Measurements from ENCODE around the gene PRPF8. TPM values are rescaled to one million over a fixed set of nuclear protein-coding genes. Genes with fewer than 3 reads are reported as not detected.
"Not testable (repeated sequence)": the region's sequence is repeated elsewhere in the genome, so short reads cannot be mapped to it uniquely, and the experiment has no call there.

PRPF8 gene
- total RNA-seq, 1 donor from 2014 or later = 374 TPM

- intact Hi-C loops (cut with micrococcal nuclease) = loop anchor here (1.0 to 5.0 kb wide), 9 partner anchors 32 to 684 kb away; partner anchors contain the start of genes DPH1, MNT, RILP and SMYD4
Measured at GRCh38 chr17:1716912-1717695, 32.4 kb upstream of the PRPF8 start.

GRCh38 chr17:1716076-1716911 is 31.6 kb upstream of the PRPF8 start:
- intact Hi-C loops (cut with micrococcal nuclease) = loop anchor here (1.0 to 5.0 kb wide), 8 partner anchors 31 to 685 kb away; partner anchors contain the start of genes MNT, RILP and SMYD4

GRCh38 chr17:1715803-1716075 is 31.1 kb upstream of the PRPF8 start:
- intact Hi-C loops (cut with micrococcal nuclease) = loop anchor here (1.0 to 5.0 kb wide), 8 partner anchors 30 to 686 kb away; partner anchors contain the start of genes MNT, RILP and SMYD4

- intact Hi-C loops (cut with micrococcal nuclease) = loop anchor here (5.0 kb wide), 1 partner anchor 48 kb away; no protein-coding TSS in a partner anchor
Measured at GRCh38 chr17:1714980-1715802, 30.5 kb upstream of the PRPF8 start.

- intact Hi-C loops (cut with micrococcal nuclease) = no loop called here
Measured at GRCh38 chr17:1714427-1714979, 29.8 kb upstream of the PRPF8 start.

GRCh38 chr17:1713878-1714426 is 29.3 kb upstream of the PRPF8 start:
- intact Hi-C loops (cut with micrococcal nuclease) = no loop called here

- intact Hi-C loops (cut with micrococcal nuclease) = no loop called here
Measured at GRCh38 chr17:1713160-1713877, 28.7 kb upstream of the PRPF8 start.

- intact Hi-C loops (cut with micrococcal nuclease) = no loop called here
Measured at GRCh38 chr17:1712271-1712670, 27.6 kb upstream of the PRPF8 start.

GRCh38 chr17:1711804-1712203 is 27.1 kb upstream of the PRPF8 start:
- intact Hi-C loops (cut with micrococcal nuclease) = no loop called here

GRCh38 chr17:1710807-1711553 is 26.3 kb upstream of the PRPF8 start:
- intact Hi-C loops (cut with micrococcal nuclease) = no loop called here

GRCh38 chr17:1709971-1710806 is 25.5 kb upstream of the PRPF8 start, which contains the start of gene TLCD2:
Gene TLCD2 (minus strand): TSS chr17:1710377. CDS start chr17:1710242, 135 bp downstream.
- intact Hi-C loops (cut with micrococcal nuclease) = no loop called here

GRCh38 chr17:1709403-1709951 is 24.8 kb upstream of the PRPF8 start:
- intact Hi-C loops (cut with micrococcal nuclease) = no loop called here

- intact Hi-C loops (cut with micrococcal nuclease) = not testable (repeated sequence)
Measured at GRCh38 chr17:1708791-1709346, 24.2 kb upstream of the PRPF8 start.

GRCh38 chr17:1707107-1707506 is 22.4 kb upstream of the PRPF8 start:
- intact Hi-C loops (cut with micrococcal nuclease) = no loop called here

GRCh38 chr17:1705004-1705403 is 20.3 kb upstream of the PRPF8 start:
- intact Hi-C loops (cut with micrococcal nuclease) = no loop called here

GRCh38 chr17:1703063-1703462 is 18.4 kb upstream of the PRPF8 start:
- intact Hi-C loops (cut with micrococcal nuclease) = no loop called here

- intact Hi-C loops (cut with micrococcal nuclease) = not testable (repeated sequence)
Measured at GRCh38 chr17:1699891-1700290, 15.2 kb upstream of the PRPF8 start.

- intact Hi-C loops (cut with micrococcal nuclease) = no loop called here
Measured at GRCh38 chr17:1697681-1698080, 13.0 kb upstream of the PRPF8 start.

Data from T-helper 2 cell treated with Interferon-gamma antibody and Interleukin-4, amounts not matched to agents 100 ng/mL and 5 ng/mL, for 36 hours (primary cell).